KMS-11 (cell line): ENCODE data around the gene PRKG1.

Source experiments
- H2AFZ ChIP-seq: fragments of 200-600 bp; sonication (generic); 2 replicates; pipeline ENCODE4 v1.6.1; 2016; ENCODE audit warnings: antibody characterized with exemption, mixed run types, low read depth
- H3K27ac ChIP-seq: fragments of 200-600 bp; sonication (generic); 2 replicates; pipeline ENCODE4 v1.6.1; 2016; ENCODE audit warnings: mild to moderate bottlenecking, mixed run types
- H3K27me3 ChIP-seq: fragments of 200-600 bp; sonication (generic); 2 replicates; pipeline ENCODE4 v1.6.1; 2017; ENCODE audit warnings: mild to moderate bottlenecking, low read depth, mixed run types, moderate library complexity; ENCODE audit not compliant: insufficient read depth
- H3K36me3 ChIP-seq: fragments of 200-600 bp; sonication (generic); 2 replicates; pipeline ENCODE4 v1.6.1; 2017; ENCODE audit warnings: mild to moderate bottlenecking, mixed run types; ENCODE audit not compliant: insufficient read depth
- H3K4me1 ChIP-seq: fragments of 200-600 bp; sonication (generic); 2 replicates; pipeline ENCODE4 v1.6.1; 2016; ENCODE audit warnings: mild to moderate bottlenecking, low read depth, mixed run types; ENCODE audit not compliant: poor library complexity, severe bottlenecking
- H3K4me2 ChIP-seq: fragments of 200-600 bp; sonication (generic); 2 replicates; pipeline ENCODE4 v1.7.0; 2016; ENCODE audit warnings: mild to moderate bottlenecking, mixed run types
- H3K4me3 ChIP-seq: fragments of 200-600 bp; sonication (generic); IDR thresholded peaks from 2 replicates; pipeline ENCODE4 v1.6.1; 2017; ENCODE audit warnings: low read depth, low read length, mixed read lengths; ENCODE audit not compliant: insufficient read depth
- H3K79me2 ChIP-seq: fragments of 200-600 bp; sonication (generic); 2 replicates; pipeline ENCODE4 v1.6.1; 2016; ENCODE audit warnings: low read depth, mixed run types; ENCODE audit not compliant: insufficient read depth
- H3K9ac ChIP-seq: fragments of 200-600 bp; sonication (generic); 2 replicates; pipeline ENCODE4 v1.6.1; 2016; ENCODE audit warnings: mild to moderate bottlenecking, mixed run types
- H4K20me1 ChIP-seq: fragments of 200-600 bp; sonication (generic); 2 replicates; pipeline ENCODE4 v1.6.1; 2016; ENCODE audit warnings: mild to moderate bottlenecking, mixed run types; ENCODE audit not compliant: insufficient read depth
- CTCF ChIP-seq: fragments of 200-600 bp; sonication (generic); conservative IDR thresholded peaks from 2 replicates; pipeline ENCODE4 v1.6.1; 2017; ENCODE audit warnings: low read depth, mild to moderate bottlenecking, antibody characterized with exemption, low read length, moderate library complexity, mixed read lengths

The PRKG1 gene

DNA sequence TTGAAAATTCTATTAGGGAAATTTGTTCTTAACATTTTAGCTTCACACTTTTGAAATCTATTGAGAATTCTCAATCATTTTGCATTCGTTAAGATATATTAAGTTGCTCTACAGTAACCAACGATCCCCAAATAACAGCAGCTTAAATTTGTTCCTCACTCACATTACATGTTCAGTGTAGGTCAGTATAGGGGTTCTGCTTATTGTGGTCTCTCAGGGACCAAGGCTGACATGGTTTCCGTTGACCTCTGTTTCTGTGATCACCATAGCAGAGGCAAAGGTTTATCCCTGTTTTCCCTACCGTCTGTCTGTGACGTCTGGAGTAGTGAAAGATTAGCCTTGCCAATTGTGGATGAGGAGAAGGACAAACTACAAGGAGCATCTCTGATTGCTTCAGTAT, 860.1 kb downstream of the PRKG1 start:
- no peak overlapping the region for H3K9ac ChIP-seq
- no peaks in the 10 kb centered on the region for H3K27me3 ChIP-seq
- H3K36me3 ChIP-seq = no peaks in the 10 kb centered on the region
- no peaks in the 10 kb centered on the region for H3K4me1 ChIP-seq
- no peak overlapping the region for H2AFZ ChIP-seq
- TF ChIP-seq CTCF = no peak
- H3K4me3 ChIP-seq = no peak overlapping the region
- no peaks in the 10 kb centered on the region for H3K79me2 ChIP-seq
- no peaks in the 10 kb centered on the region for H4K20me1 ChIP-seq
- H3K27ac ChIP-seq = no peak overlapping the region
- no peak overlapping the region for H3K4me2 ChIP-seq

- Histone ChIP-seq H3K4me3 (no peak overlapping the region), H3K27me3 (no peaks in the 10 kb centered on the region), H3K4me2 (no peak overlapping the region), H3K9ac (no peak overlapping the region), H2AFZ (no peak overlapping the region), H3K79me2 (no peaks in the 10 kb centered on the region), H4K20me1 (no peaks in the 10 kb centered on the region), H3K4me1 (no peaks in the 10 kb centered on the region), H3K27ac (no peak overlapping the region), H3K36me3 (no peaks in the 10 kb centered on the region)
- no peak for TF ChIP-seq CTCF
Measured at GRCh38 chr10:51935341-51935740, 861.1 kb downstream of the PRKG1 start.

DNA sequence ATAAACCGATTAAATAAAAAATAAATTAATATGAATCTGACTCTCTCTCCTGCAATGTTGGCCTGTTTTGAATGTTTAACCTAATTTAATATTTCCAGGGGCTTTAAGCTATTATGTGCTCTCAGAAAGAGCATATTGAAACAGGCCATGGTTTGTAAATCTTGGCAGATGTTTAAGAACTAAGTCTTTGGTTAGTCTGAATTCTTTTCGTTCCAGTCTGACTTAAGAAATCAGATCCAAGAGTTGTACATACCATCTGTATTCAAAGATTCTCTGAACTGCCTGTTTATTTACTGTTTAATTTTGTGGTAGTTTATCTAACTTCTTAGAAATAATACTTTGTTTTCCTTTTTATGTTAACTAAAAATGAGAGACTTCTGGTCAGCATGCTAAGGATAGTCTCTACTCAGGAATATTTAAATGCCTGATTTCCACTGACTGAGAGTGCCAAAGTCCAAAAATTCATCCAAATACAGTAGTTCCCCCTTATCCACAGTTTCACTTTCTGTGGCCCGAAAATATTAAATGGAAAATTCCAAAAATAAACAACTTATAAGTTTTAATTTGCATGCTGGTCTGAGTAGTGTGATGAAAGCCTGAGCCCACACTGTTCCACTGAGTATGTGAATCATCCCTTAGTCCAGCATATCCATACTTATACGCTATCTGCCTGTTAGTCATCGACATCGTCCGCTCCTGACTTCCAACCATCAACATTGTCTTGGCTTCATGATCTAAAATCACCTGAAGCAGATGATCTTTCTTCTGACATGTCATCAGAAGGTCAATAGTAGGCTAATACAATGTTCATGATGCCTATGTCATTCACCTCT, 863.2 kb downstream of the PRKG1 start:
- Histone ChIP-seq H4K20me1 (no peaks in the 10 kb centered on the region), H3K9ac (no peak overlapping the region), H3K36me3 (no peaks in the 10 kb centered on the region), H3K27ac (no peak overlapping the region), H3K4me2 (no peak overlapping the region), H3K79me2 (no peaks in the 10 kb centered on the region), H2AFZ (no peak overlapping the region), H3K4me3 (no peak overlapping the region), H3K4me1 (no peaks in the 10 kb centered on the region), H3K27me3 (no peaks in the 10 kb centered on the region)
- no peak for TF ChIP-seq CTCF

DNA sequence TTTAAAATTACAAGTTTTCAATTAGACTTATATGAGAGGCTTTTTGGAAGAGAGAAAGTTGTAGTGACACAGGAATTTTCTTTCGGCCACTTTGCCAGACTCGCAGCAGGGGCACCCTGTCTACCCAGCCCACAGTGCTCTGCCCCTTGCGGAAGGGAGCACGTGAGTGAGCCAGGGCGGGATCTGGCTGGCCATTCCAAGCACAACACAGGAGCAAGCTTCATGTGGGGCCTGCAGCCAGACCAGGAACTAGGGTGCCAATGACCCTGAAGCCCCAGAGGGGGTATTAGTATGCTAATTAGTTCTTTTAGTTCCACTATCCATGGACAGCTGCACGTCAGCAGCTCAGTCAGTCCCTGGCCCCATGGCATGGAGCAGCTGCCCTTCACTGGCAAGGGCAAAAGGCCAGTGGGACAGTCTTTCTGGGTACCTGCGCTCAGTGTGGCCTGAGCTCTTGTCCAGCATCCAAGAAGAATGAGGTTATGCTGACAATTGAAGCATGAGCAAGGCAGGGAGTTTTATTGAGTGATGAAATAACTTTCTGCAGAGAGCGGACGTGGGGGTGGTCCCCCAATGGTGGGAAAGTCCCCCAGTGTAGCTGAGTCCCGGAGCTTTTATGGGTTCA, 876.2 kb downstream of the PRKG1 start:
- Histone ChIP-seq H3K4me3 (no peak overlapping the region), H4K20me1 (no peaks in the 10 kb centered on the region), H3K36me3 (no peaks in the 10 kb centered on the region), H3K79me2 (no peaks in the 10 kb centered on the region), H3K4me2 (no peak overlapping the region), H3K27ac (no peak overlapping the region), H3K9ac (no peak overlapping the region), H3K27me3 (no peaks in the 10 kb centered on the region), H3K4me1 (no peaks in the 10 kb centered on the region), H2AFZ (no peak overlapping the region)
- TF ChIP-seq CTCF = no peak
